GM18907 (cell line): ENCODE measurements around the gene ATP8B4.

Experiments
- ATAC-seq: cut with Tn5 transposase; IDR thresholded peaks from one replicate; pipeline ENCODE4 v1.9.1; 2021; ENCODE audit warnings: mild to moderate bottlenecking, moderate library complexity; ENCODE audit not compliant: unreplicated experiment

Gene ATP8B4

DNA sequence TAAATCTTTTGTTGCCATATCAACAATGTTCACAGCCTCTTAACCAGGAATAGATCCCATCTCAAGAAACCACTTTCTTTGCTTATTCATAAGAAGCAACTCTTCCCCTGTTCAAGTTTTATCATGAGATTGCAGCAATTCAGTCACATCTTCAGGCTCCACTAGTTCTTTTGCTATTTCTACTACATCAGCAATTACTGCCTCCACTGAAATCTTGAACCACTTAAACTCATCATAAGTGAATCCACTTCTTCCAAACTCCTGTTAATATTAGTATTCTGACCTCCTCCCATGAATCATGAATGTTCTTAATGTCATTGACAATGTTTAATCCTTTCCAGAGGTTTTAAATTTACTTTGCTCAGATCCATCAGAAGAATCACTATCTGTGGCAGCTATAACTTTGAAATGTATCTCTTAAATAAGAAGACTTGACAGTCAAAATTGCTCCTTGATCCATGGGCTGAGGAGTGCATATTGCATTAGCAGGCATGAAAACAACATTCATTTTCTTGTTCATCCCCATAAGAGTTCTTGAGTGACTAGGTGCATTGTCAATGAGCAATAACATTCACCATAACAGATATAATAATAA lies 292.3 kb downstream of the ATP8B4 start:
- ATAC-seq = no peak

DNA sequence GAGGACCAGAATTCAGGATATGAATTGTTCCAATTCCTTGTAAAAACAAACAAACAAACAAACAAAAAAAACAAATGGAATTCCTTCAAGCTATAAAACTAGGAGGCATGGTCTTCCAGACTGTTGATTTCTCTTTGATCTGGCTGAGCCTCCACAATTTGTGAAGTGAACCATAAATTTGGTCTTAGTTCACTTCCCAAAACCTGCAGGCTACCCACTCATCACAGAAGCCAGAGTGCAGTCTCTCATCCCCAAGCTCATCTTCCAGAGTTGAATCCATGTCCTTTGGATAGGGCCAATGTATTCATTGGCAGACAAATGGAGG lies 294.3 kb downstream of the ATP8B4 start:
- no peak for ATAC-seq

DNA sequence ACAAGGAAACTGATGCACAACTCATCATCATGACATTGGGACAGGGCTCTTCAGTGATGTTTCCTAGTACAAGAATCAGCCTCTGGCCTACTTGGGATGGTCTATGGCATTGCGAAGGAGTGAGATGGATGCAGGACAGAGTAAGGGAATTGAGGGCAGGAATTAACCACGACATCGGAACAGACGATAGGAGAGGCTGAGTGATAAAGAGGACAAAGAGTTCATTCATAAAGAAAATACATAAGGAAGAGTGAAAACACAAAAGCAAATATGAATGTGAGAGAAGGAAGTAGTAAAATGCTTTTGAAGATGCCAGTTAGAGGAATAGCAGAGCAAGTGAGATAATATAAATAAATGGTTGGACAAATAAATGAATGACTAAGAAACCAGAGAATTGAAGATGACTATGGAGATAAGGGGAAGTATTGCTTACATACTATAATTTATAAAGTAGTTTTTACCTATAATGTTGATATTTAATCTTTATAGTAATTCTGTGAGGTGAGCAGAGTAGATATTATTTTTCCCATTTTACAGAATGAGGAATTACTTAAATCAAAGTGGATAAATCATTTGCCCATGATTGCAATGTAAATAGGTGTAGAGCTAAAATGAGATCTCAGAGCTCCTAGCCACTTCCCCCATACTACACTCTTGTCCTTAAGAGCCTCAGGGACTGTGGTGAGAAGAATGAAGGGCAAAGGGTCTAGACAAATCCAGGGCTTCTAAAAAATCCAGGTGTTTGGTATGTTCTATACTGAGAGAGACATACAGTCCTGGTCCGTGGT lies 294.9 kb downstream of the ATP8B4 start:
- ATAC-seq = no peak

DNA sequence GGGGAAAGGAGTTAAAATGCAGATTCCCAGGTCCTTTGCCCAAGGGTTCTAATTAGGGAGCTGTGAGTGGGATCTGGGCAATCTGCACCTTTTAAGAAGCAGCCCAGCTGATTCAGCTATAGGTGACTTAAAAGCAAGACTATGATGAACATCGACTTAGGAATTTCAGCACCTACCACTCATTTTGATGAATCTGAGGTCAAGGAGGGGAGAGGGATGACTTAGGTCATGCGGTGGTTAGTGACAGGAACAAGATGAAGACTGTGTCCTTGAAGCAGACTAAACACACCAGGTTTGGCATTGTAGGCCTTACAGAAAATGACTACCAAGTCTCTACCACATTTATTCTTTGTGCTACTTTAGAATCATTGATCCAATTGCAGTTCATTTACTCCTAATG lies 301.9 kb downstream of the ATP8B4 start:
- no peak for ATAC-seq

DNA sequence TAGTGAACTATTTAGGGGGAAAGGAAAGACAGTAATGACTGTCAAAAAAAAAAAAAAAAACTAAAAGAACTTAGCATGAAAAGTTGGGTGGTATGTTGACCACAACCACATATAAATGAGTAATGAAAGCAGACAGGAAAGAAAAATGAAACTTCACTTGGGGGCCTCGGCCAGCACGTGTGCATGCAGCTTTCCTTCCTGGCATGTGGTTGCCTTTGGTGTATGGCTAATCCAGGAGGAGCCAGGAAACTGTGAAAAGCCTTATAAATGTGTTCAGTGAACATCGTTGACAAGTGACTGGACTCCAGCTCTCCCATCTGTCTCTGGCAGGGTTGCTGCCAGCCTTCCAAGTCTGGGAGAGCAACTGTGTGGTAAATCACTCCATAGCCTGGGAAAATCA lies 303.1 kb downstream of the ATP8B4 start:
- ATAC-seq = peak; percentile 94

DNA sequence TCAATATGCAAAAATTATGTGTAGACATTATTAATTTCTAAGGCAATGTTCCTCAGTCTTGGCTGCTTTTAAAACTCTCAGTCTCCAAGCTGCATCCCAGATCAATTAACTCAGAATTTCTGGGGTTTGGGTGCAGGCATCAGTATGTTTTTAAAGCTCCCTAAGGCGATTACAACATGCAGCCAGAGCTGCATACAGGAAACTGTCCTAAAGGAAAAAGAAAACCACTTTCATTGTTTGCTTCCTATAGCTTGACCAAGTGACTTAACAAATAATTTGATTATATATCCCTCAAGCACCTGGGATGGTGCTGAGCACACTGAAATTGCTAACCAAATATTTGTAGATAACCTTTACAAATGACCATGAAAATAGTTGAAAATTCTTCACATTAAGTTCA lies 303.5 kb downstream of the ATP8B4 start:
- peak; percentile 33 for ATAC-seq

DNA sequence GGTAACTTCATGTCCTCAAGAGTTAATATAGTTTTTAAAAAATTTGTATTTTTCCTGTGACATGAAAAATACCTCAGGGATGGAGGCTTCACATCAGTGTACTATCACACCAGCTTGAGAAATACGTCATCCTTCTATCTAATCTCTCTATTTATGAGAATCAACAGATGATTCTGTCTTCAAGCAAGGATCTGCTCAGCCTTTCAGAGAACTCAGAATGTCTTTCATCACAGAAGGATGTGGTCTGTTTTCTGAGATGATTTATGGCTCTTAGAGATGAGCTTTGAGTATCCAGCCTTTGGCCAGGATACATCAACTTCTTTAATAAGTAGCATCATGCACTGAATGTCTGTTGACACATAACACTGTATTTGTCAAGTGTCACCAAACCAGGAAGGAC lies 304.3 kb downstream of the ATP8B4 start:
- ATAC-seq = no peak

DNA sequence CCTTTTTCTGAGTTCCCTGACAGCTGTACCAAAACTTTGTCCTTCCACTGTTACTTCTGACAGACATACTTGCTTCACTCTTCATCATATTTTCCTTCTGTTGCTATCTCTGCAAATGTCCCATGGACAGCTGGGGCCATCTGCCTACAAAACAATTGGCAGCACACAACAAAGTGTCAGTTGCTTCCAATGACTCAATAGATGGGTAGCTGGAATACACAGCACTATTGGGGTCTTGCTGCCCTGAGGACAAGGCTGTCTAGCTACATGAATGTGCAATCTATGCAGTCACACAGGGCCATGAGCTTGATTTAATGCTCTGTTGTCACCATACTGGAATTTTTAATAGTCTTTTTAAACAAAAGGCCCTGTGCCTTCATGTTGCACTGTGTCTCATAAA lies 305.4 kb downstream of the ATP8B4 start:
- no peak for ATAC-seq

DNA sequence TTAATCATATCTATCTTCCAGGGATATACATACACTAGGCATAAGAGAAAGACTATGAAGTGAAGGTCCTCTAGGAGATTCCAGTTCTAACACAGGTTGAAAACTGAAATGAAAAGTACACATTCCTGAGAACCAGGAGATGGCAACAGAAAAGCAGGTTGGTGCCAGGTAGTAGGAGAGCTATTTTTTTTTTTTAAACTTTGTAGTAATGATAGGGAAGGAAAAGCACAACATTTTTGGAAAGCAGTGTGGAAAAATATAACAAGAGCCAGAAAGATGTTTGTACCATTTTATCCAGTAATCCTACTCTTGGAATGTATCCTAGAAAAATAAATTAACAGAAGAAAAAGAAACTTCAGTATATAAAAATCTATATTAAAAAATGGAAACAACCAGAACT lies 308.3 kb downstream of the ATP8B4 start:
- ATAC-seq = no peak

DNA sequence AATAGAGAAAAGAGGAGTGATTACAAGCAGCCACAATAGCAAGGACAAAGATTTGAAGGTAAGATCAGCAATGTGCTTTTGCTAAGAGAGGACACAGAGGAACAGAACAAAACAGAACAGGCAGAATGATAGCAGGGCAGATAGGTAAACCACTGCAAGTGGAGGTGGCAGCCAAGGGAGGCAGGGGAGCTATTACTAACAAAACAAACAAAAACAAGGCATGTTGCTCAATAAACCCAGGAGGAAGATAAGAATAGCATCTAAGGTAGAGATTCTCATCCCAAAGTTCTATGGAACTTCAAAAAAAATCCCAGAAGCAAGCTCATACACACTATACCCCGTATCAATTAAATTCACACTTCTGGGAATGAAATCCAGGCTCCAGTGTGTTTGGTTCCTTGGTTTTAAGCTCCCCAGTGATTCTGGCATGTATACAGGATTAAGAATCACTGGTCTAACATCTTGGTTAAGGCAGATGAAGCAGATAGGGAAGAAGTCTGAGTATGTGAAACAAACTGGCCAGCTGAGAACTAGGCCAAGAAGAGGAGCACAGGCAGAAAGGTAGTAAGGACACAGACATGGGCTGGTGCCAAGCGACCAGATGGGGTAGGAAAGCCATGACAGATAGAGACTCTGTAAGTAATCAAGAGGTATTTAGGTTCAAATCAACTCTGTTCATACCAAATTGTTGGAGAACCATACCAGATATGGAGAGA lies 309.0 kb downstream of the ATP8B4 start:
- ATAC-seq = no peak

DNA sequence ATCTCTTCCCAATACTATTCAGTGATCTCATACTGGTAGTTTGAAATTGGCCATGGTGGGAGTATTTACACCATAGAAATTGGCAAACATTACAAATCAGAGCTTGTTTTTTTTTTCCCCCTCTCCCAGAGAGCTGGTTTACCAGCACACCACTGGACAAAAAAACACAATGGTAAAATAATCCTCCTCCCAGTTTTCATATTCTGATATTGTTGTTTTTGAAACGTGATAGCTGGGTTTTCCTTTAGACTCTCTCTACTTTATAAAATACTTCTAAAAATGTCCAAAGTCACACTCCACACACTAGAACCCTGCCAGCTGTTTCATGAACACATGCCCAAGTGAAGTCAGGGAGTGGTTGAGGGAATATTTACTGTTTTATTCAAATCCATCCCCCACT lies 310.7 kb downstream of the ATP8B4 start:
- ATAC-seq = no peak
